ENCODE measurements around the gene RAB18. TPM values are rescaled to one million over a fixed set of nuclear protein-coding genes. Genes with fewer than 3 reads are reported as not detected.

RAB18 gene
- total and polyA plus RNA-seq, 2 donors (not counting 1 experiment from before 2014, with no cell fraction given): 8.4 to 60.5 TPM

GRCh38 chr10:27529010-27529783, 25.1 kb downstream of the RAB18 start:
- H3K4me3 ChIP-seq (ENCODE audit: control extremely low read depth in 1 of 5, extremely low read depth in 1 of 5, insufficient read depth in 1 of 5, low read depth in 2 of 5, low read length in 4 of 5): no peak overlapping the region
- H4K20me1 ChIP-seq (ENCODE audit: control insufficient read depth, insufficient read depth, low read length, poor library complexity, severe bottlenecking): peaks cover 19% of the 10 kb centered on the region
- TF ChIP-seq CTCF (IDR thresholded peaks at IDR 0.05) (no peak), EZH2 (IDR thresholded peaks at IDR 0.05; ENCODE audit: borderline replicate concordance, insufficient read depth, low read depth, low read length, poor library complexity, severe bottlenecking) (no peak)
- no CpG with 5 or more reads among the region's 3 CpGs for WGBS (ENCODE audit: insufficient coverage)
- H3K4me1 ChIP-seq (ENCODE audit: control insufficient read depth in 2 of 2, insufficient read depth in 2 of 2, low read length in 2 of 2): no peaks in the 10 kb centered on the region
- intact Hi-C loops (cut with micrococcal nuclease): no loop called here
- Mint-ChIP-seq H3K27ac (no peak overlapping the region), H3K4me3 (no peak overlapping the region), H3K4me1 (peaks cover 17% of the 10 kb centered on the region), H3K27me3 (no peaks in the 10 kb centered on the region), H3K9me3 (ENCODE audit: insufficient read depth) (no peaks in the 10 kb centered on the region)
- POLR2A ChIA-PET: no interaction called here
- H3K36me3 ChIP-seq (replicated peaks in 1 of 2; ENCODE audit: control extremely low read depth in 1 of 2, control insufficient read depth in 1 of 2, extremely low read depth in 1 of 2, insufficient read depth in 2 of 2, low read length in 1 of 2): peaks cover 8 to 10% of the 10 kb centered on the region in 2 experiments
- ATAC-seq (ENCODE audit: low read depth) (no peak), DNase-seq (no peak)
- CTCF ChIA-PET: no interaction called here
- H3K27ac ChIP-seq (ENCODE audit: low read length in 2 of 2): no peak overlapping the region
- no peak overlapping the region for H3K9ac ChIP-seq (ENCODE audit: low read length)
- H3K4me2 ChIP-seq (replicated peaks; ENCODE audit: low read depth, low read length, poor library complexity, severe bottlenecking): no peak overlapping the region
- no peak overlapping the region for H2AFZ ChIP-seq (ENCODE audit: insufficient read depth, low read depth, low read length, poor library complexity, severe bottlenecking)
- no peaks in the 10 kb centered on the region for H3K27me3 ChIP-seq (replicated peaks in 1 of 4; ENCODE audit: control extremely low read depth in 1 of 4, control insufficient read depth in 3 of 4, insufficient read depth in 4 of 4, low read length in 3 of 4)
- peaks cover 20% of the 10 kb centered on the region for H3K79me2 ChIP-seq (ENCODE audit: control insufficient read depth, insufficient read depth, low read length)
- H3K9me3 ChIP-seq (ENCODE audit: control extremely low read depth in 1 of 3, control insufficient read depth in 2 of 3, insufficient read depth in 1 of 3, low read length in 2 of 3): no peaks in the 10 kb centered on the region

- Histone ChIP-seq H3K4me2 (replicated peaks; ENCODE audit: low read depth, low read length, poor library complexity, severe bottlenecking) (no peak overlapping the region), H3K4me3 (ENCODE audit: control extremely low read depth in 1 of 5, extremely low read depth in 1 of 5, insufficient read depth in 1 of 5, low read depth in 2 of 5, low read length in 4 of 5) (no peak overlapping the region), H3K27ac (ENCODE audit: low read length in 2 of 2) (no peak overlapping the region), H2AFZ (ENCODE audit: insufficient read depth, low read depth, low read length, poor library complexity, severe bottlenecking) (no peak overlapping the region), H4K20me1 (ENCODE audit: control insufficient read depth, insufficient read depth, low read length, poor library complexity, severe bottlenecking) (peaks cover 6% of the 10 kb centered on the region), H3K36me3 (replicated peaks in 1 of 2; ENCODE audit: control extremely low read depth in 1 of 2, control insufficient read depth in 1 of 2, extremely low read depth in 1 of 2, insufficient read depth in 2 of 2, low read length in 1 of 2) (peaks cover 12 to 22% of the 10 kb centered on the region in 2 experiments), H3K4me1 (ENCODE audit: control insufficient read depth in 2 of 2, insufficient read depth in 2 of 2, low read length in 2 of 2) (no peaks in the 10 kb centered on the region), H3K79me2 (ENCODE audit: control insufficient read depth, insufficient read depth, low read length) (peaks cover 9% of the 10 kb centered on the region), H3K9me3 (ENCODE audit: control extremely low read depth in 1 of 3, control insufficient read depth in 2 of 3, insufficient read depth in 1 of 3, low read length in 2 of 3) (no peaks in the 10 kb centered on the region), H3K9ac (ENCODE audit: low read length) (no peak overlapping the region), H3K27me3 (replicated peaks in 1 of 4; ENCODE audit: control extremely low read depth in 1 of 4, control insufficient read depth in 3 of 4, insufficient read depth in 4 of 4, low read length in 3 of 4) (no peaks in the 10 kb centered on the region)
- ATAC-seq (ENCODE audit: low read depth) (no peak), DNase-seq (no peak)
- TF ChIP-seq EZH2 (IDR thresholded peaks at IDR 0.05; ENCODE audit: borderline replicate concordance, insufficient read depth, low read depth, low read length, poor library complexity, severe bottlenecking): no peak
- TF ChIP-seq CTCF (IDR thresholded peaks at IDR 0.05): no peak
- intact Hi-C loops (cut with micrococcal nuclease): no loop called here
- no peaks in the 10 kb centered on the region for H3K27me3 Mint-ChIP-seq
- POLR2A ChIA-PET: no interaction called here
- WGBS (ENCODE audit: insufficient coverage): no CpG with 5 or more reads among the region's 1 CpG
- H3K4me1 Mint-ChIP-seq: peaks cover 12% of the 10 kb centered on the region
- CTCF ChIA-PET: interaction anchor here (0.7 kb wide), 1 partner anchor 42 kb away, joined by 4 read pairs; no protein-coding TSS in a partner anchor
- no peak overlapping the region for H3K27ac Mint-ChIP-seq
- H3K9me3 Mint-ChIP-seq (ENCODE audit: insufficient read depth): no peaks in the 10 kb centered on the region
- H3K4me3 Mint-ChIP-seq: no peak overlapping the region
Measured at GRCh38 chr10:27530477-27530876, 26.4 kb downstream of the RAB18 start.

All from B cell (primary cell).